AG04450 (cell line): Measurements from ENCODE around the gene PTPN5. TPM values are rescaled to one million over a fixed set of nuclear protein-coding genes. Genes with fewer than 3 reads are reported as not detected.

Source experiments
- CTCF ChIA-PET: fragments of 300-600, 350-600 bp; formaldehyde crosslinking; extraction: SDS; loops from one replicate; lab custom pipeline; 2022; ENCODE audit warnings: antibody characterized with exemption, inconsistent platforms; lab: Charles Lee
- POLR2A ChIA-PET: fragments of 350-600 bp; formaldehyde crosslinking; extraction: SDS; loops from one replicate; lab custom pipeline; 2021; ENCODE audit warnings: antibody characterized with exemption, inconsistent platforms; lab: Yijun Ruan, JAX
- DNase-seq: peaks from one replicate; pipeline ENCODE4 v3.0.0-alpha.2; 2011; ENCODE audit warnings: low read depth, low spot score
- H3K27ac ChIP-seq: one replicate; pipeline ENCODE4 v1.5.1; 2012; ENCODE audit warnings: low read depth, low read length, control low read depth
- H3K27me3 ChIP-seq: one replicate; pipeline ENCODE4 v1.6.0; 2012; ENCODE audit warnings: low read length; ENCODE audit not compliant: control insufficient read depth, insufficient read depth
- H3K4me3 ChIP-seq: 2 replicates; pipeline ENCODE4 v1.5.1; 2011; ENCODE audit warnings: mild to moderate bottlenecking, low read depth, low read length, control low read depth
- H3K9me3 ChIP-seq: 2 replicates; pipeline ENCODE4 v1.5.1; 2012; ENCODE audit warnings: low read length; ENCODE audit not compliant: control insufficient read depth, insufficient read depth
- polyA plus RNA-seq: library from polyadenylated mRNA; depleted of rRNA; stranded (reverse); fragments of >200 nt; gene quantifications from 2 replicates; pipeline ENCODE4 v1.2.3, GENCODE V29; 2011
- TF ChIP-seq, protein P1 (sequence below): IDR thresholded peaks from 2 replicates; pipeline ENCODE4 v1.5.1; 2011; ENCODE audit warnings: low read depth, low read length, control low read depth, inconsistent platforms

PTPN5 gene
- polyA plus RNA-seq, 1 experiment: not detected

- Histone ChIP-seq H3K4me3 (no peak overlapping the region), H3K27ac (no peak overlapping the region), H3K9me3 (no peaks in the 10 kb centered on the region), H3K27me3 (no peaks in the 10 kb centered on the region)
- TF ChIP-seq, protein P1, sequence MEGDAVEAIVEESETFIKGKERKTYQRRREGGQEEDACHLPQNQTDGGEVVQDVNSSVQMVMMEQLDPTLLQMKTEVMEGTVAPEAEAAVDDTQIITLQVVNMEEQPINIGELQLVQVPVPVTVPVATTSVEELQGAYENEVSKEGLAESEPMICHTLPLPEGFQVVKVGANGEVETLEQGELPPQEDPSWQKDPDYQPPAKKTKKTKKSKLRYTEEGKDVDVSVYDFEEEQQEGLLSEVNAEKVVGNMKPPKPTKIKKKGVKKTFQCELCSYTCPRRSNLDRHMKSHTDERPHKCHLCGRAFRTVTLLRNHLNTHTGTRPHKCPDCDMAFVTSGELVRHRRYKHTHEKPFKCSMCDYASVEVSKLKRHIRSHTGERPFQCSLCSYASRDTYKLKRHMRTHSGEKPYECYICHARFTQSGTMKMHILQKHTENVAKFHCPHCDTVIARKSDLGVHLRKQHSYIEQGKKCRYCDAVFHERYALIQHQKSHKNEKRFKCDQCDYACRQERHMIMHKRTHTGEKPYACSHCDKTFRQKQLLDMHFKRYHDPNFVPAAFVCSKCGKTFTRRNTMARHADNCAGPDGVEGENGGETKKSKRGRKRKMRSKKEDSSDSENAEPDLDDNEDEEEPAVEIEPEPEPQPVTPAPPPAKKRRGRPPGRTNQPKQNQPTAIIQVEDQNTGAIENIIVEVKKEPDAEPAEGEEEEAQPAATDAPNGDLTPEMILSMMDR: no peak
- DNase-seq: no peak
- POLR2A ChIA-PET: no interaction called here
- CTCF ChIA-PET: interaction anchor here (1.0 to 1.4 kb wide), 2 partner anchors 13 to 14 kb away, joined by 4 read pairs; no protein-coding TSS in a partner anchor
Observed at GRCh38 chr11:18745251-18745650, 46.3 kb downstream of the PTPN5 start.

- Histone ChIP-seq H3K27me3 (peaks cover 5% of the 10 kb centered on the region), H3K27ac (no peak overlapping the region), H3K9me3 (no peaks in the 10 kb centered on the region), H3K4me3 (no peak overlapping the region)
- POLR2A ChIA-PET: no interaction called here
- TF ChIP-seq, protein P1: no peak
- DNase-seq: no peak
- CTCF ChIA-PET: interaction anchor here (0.6 to 5.1 kb wide), 7 partner anchors 10 to 919 kb away, joined by 3 to 32 read pairs (median 4); no protein-coding TSS in a partner anchor
Observed at GRCh38 chr11:18743900-18744514, 47.6 kb downstream of the PTPN5 start.

DNA sequence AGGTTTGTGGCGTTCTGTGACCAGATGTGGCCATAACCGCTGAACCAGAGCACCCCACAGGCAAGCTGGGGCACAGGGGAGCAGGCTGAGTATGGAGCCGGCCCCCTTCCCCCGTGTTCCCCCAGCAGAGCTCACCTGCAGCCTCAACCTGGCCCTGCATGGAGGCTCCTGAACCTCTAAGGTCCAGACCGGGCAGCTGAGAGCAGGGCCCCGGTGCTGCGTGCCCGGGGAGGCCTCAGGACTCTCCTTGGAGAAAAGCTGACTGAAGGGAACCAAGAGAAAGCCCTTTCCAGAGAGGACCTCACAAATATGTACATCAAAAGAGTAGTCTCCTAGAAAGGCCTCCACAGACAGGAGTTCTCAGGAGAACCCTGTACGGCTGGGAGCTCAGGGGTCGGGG, 48.2 kb downstream of the PTPN5 start:
- CTCF ChIA-PET: interaction anchor here (0.9 to 5.1 kb wide), 4 partner anchors 9 to 21 kb away, joined by 4 to 32 read pairs (median 10); no protein-coding TSS in a partner anchor
- Histone ChIP-seq H3K4me3 (no peak overlapping the region), H3K27me3 (peaks cover 8% of the 10 kb centered on the region), H3K27ac (no peak overlapping the region), H3K9me3 (no peaks in the 10 kb centered on the region)
- TF ChIP-seq, protein P1: no peak
- POLR2A ChIA-PET: no interaction called here
- no peak for DNase-seq

- no peak for DNase-seq
- POLR2A ChIA-PET: no interaction called here
- Histone ChIP-seq H3K27ac (no peak overlapping the region), H3K9me3 (no peaks in the 10 kb centered on the region), H3K4me3 (no peak overlapping the region), H3K27me3 (peaks cover 10% of the 10 kb centered on the region)
- CTCF ChIA-PET: interaction anchor here (0.6 to 5.1 kb wide), 4 partner anchors 10 to 159 kb away, joined by 5 to 32 read pairs (median 10); no protein-coding TSS in a partner anchor
- TF ChIP-seq, protein P1: no peak
Observed at GRCh38 chr11:18741783-18742182, 49.8 kb downstream of the PTPN5 start.

- Histone ChIP-seq H3K27me3 (peaks cover 13% of the 10 kb centered on the region), H3K27ac (no peak overlapping the region), H3K9me3 (no peaks in the 10 kb centered on the region), H3K4me3 (no peak overlapping the region)
- ChIA-PET CTCF (interaction anchor here (1.3 to 5.1 kb wide), 3 partner anchors 8 to 18 kb away, joined by 4 to 32 read pairs (median 7); no protein-coding TSS in a partner anchor), POLR2A (no interaction called here)
- DNase-seq: no peak
- TF ChIP-seq, protein P1: no peak
Observed at GRCh38 chr11:18739685-18740084, 51.9 kb downstream of the PTPN5 start.
